Esophagus muscularis mucosa (tissue), 3 donors: ENCODE measurements around the gene DOCK3.

Source experiments
- POLR2A ChIP-seq: fragments of 450-650 bp; IDR thresholded peaks from one replicate; pipeline ENCODE4 v1.6.1; 2017; ENCODE audit warnings: antibody characterized with exemption, moderate library complexity, mild to moderate bottlenecking, low read depth
- POLR2AphosphoS5 ChIP-seq, 2 donors: sonication (generic); formaldehyde crosslinking; IDR thresholded peaks; one replicate each; pipeline ENCODE4 v1.6.1; 2017; ENCODE audit warnings: antibody characterized with exemption in 2 of 2
- TF ChIP-seq, protein P1 (sequence below), 3 experiments: fragments of 200-600 bp in 2 of 3; fragments of 450-650 bp in 1 of 3; sonication (generic) in 2 of 3; IDR thresholded peaks; one replicate each; pipeline ENCODE4 v1.5.1; 2017 to 2019; ENCODE audit warnings: antibody characterized with exemption in 3 of 3, mild to moderate bottlenecking in 2 of 3, moderate library complexity in 1 of 3

- TF ChIP-seq POLR2A (no peak), POLR2AphosphoS5 (IDR thresholded peaks at IDR 0.05) (no peak)
- TF ChIP-seq, protein P1, sequence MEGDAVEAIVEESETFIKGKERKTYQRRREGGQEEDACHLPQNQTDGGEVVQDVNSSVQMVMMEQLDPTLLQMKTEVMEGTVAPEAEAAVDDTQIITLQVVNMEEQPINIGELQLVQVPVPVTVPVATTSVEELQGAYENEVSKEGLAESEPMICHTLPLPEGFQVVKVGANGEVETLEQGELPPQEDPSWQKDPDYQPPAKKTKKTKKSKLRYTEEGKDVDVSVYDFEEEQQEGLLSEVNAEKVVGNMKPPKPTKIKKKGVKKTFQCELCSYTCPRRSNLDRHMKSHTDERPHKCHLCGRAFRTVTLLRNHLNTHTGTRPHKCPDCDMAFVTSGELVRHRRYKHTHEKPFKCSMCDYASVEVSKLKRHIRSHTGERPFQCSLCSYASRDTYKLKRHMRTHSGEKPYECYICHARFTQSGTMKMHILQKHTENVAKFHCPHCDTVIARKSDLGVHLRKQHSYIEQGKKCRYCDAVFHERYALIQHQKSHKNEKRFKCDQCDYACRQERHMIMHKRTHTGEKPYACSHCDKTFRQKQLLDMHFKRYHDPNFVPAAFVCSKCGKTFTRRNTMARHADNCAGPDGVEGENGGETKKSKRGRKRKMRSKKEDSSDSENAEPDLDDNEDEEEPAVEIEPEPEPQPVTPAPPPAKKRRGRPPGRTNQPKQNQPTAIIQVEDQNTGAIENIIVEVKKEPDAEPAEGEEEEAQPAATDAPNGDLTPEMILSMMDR (IDR thresholded peaks at IDR 0.05), result no peak
Measured at GRCh38 chr3:51190827-51191226, 516.1 kb downstream of the DOCK3 start.
